HG03520 (cell line): Measurements from ENCODE around the gene NUCB1.
"Not testable (repeated sequence)": the region's sequence is repeated elsewhere in the genome, so short reads cannot be mapped to it uniquely, and the experiment has no call there.

Experiments used
- ATAC-seq: cut with Tn5 transposase; IDR thresholded peaks from one replicate; pipeline ENCODE4 v1.9.1; 2021; ENCODE audit warnings: mild to moderate bottlenecking, moderate library complexity; ENCODE audit not compliant: unreplicated experiment

Gene NUCB1

DNA sequence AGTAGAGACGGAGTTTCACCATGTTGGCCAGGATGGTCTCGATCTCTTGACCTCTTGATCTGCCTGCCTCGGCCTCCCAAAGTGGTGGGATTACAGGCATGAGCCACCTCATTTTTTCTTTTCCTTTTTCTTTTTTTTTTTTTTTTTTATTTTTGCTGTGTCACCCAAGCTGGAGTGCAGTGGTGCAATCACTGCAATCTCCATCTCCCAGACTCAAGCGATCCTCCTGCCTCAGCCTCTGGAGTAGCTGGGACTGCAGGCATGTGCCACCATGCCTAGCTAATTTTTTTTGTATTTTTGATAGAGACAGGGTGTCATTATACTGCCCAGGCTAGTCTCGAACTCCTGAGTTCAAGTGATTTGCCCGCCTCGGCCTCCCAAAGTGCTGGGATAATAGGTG is 2.2 kb downstream of the NUCB1 start:
- not testable (repeated sequence) for ATAC-seq

DNA sequence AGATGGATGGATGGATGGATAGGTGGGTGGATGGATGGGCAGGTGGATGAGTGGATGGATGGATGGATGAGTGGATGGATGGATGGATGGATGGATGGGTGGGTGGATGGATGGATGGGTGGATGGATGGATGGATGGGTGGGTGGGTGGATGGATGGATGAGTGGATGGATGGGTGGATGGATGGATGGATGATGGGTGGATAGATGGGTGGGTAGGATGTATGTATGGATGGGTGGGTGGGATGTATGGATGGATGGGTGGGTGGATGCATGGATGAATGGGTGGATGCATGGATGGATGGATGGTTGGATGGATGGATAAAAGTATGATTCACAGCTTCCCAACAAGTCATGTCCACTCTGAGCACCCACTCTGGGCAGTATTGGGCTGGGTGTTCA is 3.7 kb downstream of the NUCB1 start:
- ATAC-seq, result not testable (repeated sequence)

DNA sequence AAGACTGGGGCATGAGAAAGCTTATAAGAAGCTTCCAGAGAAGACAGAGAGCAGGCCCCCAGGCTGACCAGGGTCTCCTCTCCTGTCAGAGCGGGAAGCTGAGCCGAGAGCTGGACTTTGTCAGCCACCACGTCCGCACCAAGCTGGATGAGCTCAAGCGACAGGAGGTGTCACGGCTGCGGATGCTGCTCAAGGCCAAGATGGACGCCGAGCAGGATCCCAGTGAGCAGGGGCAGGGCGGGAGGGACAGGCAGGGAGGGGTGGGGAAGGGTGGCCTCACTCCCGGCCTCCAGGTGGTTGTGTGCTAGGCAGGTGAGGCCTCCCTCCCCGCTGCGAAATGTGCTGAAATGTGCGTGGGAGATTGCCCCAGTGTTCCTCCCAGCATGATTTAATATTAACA is 5.6 kb downstream of the NUCB1 start:
- no peak for ATAC-seq

DNA sequence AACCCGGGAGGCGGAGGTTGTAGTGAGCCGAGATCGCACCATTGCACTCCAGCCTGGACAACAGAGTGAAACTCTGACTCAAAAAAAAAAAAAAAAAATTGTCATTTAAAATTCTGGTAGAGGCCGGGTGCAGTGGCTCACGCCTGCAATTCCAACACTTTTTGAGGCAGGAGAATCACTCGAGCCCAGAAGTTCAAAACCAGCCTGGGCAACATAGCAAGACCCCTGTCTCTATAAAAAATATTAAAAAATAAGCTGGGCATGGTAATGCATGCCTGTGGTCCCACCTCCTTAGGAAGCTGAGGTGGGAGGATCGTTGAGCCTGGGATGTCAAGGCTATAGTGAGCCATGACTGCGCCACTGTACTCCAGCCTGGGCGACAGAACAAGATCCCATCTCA is 6.2 kb downstream of the NUCB1 start:
- no peak for ATAC-seq

DNA sequence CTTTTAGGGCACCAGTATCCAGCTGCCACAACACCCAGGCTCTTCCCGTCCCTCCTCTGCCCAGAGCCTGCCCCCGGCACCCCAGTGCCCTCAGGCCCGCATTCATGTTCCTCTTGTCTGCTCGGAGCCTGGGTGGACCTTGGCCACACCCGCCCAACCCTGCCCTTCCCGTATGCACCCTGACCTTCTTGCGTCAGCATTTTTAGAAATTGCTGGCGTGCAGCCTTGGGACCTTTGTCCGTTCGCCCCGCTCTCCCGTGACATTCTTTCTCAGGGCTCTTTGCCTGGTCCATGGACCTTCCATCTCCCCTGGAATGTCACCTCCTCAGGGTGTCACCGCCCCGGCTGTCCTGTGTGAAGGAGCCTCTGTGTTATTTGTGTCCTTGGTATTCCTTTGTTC is 7.6 kb downstream of the NUCB1 start:
- no peak for ATAC-seq

DNA sequence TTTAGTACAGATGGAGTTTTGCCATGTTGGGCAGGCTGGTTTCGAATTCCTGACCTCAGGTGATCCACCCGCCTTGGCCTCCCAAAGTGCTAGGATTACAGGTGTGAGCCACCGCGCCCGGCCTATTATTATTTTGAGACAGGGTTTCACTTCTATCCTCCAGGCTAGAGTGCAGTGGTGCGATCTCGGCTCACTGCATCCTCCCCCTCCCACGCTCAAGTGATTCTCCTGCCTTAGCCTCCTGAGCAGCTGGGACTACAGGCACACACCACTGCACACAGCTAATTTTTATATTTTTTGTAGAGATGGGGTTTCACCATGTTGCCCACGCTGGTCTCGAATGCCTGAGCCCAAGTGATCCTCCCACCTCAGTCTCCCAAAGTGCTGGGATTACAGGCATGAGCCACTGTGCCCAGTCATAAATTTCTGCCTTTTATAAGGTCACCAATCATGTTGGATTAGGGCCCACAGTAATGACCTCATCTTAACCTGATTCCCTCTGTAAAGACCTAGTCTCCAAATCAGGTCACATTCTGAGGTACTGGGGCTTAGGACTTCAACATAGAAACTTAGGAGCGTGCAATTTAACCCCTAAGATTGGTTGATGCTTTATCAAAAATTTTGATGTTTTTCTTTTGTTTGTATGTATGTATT is 9.4 kb downstream of the NUCB1 start:
- ATAC-seq, result not testable (repeated sequence)

DNA sequence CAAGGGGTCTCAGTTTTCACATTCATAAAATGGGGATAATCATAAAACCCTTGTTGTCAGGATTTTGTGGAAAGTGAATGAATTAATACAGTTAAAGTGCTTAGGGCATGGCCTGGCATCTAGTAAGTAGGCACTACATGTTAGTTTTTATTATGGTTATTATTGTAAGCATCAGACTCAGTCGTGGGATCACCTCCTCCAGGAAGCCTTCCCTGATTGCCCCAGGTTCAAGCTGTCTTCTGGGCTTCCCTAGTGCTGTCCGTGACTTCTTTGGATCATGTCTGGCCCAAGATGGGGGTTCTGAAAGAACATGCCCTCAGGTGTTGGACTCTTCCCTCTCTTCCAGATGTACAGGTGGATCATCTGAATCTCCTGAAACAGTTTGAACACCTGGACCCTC is 10.7 kb downstream of the NUCB1 start:
- no peak for ATAC-seq

DNA sequence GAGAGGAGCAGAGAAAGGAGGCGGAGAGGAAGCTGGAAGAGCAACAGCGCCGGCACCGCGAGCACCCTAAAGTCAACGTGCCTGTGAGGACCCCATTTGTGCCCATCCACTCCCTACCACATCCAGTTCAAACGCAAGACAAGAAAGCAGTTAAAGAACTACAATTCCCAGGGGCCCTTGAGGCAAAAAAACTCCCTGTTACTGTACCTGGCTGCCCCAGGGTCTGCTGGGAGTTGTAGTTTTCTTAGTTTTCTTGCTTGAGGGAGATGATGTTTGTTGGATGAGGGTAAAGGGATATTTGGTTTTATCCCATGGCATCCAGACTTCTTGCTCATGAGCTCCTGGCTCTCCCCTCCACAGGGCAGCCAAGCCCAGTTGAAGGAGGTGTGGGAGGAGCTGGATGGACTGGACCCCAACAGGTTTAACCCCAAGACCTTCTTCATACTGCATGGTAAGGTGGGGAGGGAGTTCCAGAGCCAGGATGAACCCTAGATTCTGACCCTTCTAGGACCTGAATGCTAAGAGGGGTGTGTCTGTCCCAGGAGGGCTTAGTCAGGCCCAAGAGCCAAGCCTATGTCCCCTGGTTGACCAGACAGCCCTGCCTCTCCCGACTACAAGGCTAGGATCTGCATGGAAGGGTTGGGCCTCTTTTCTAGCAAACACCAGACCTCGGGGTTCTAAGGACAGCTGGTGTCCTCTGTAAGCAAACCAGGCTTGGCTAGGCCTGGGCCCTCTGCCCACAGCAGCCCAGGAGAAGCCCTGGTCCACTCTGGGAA is 13.2 kb downstream of the NUCB1 start:
- ATAC-seq, result no peak

DNA sequence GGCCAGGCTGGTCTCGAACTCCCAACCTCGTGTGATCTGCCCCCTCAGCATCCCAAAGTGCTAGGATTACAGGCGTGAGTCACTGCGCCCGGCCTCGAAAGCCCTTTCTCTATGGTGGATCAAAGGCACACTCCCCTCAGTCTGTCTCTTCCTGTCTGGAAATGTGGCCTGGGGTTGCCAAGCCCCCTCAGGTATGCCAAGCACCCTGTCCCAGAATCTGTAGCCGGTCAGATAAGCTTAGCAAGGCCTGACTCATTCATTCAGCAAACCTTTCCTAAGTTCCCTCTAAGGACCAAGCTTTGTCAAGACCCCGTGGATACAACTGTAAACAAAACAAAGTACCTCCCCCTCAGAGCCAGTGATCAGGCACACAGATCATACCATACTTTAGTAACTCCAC is 14.1 kb downstream of the NUCB1 start:
- no peak for ATAC-seq

DNA sequence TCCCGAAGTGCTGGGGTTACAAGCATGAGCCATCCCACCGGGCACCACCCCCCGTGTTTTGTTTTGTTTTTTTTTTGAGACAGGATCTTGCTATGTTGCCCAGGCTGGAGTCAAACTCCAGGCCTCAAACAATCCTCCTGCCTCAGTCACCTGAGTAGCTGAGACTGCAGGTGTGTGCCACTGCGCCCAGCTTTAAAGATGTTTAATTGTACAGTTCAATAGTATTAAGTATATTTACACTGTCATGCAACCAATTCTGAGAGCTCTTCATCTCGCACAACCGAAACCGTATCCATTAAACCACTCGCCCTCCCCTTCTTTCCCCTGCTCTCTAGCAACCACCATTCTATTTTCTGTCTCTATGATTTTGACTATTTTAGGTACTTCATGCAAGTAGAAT is 15.6 kb downstream of the NUCB1 start:
- no peak for ATAC-seq

DNA sequence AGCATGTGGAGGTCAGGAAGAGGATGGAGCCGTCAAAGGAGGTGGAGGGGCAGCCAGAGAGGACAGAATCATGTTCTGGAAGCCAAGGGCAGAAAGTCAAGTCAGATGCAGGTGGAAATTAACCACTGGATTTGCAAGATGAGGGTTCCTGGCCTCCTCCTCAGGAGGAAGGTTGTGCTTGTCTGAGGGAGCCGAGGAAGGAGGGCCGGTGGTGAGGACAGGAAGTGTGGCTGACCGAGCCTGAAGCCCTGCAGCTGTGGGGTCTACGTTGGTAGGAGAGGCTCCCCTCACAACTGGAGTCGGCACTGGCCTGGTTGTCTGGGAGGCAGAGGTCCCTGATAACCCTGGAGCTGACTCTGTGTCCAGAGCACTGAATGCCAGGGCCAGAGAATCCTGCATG is 18.0 kb downstream of the NUCB1 start:
- ATAC-seq, result no peak

DNA sequence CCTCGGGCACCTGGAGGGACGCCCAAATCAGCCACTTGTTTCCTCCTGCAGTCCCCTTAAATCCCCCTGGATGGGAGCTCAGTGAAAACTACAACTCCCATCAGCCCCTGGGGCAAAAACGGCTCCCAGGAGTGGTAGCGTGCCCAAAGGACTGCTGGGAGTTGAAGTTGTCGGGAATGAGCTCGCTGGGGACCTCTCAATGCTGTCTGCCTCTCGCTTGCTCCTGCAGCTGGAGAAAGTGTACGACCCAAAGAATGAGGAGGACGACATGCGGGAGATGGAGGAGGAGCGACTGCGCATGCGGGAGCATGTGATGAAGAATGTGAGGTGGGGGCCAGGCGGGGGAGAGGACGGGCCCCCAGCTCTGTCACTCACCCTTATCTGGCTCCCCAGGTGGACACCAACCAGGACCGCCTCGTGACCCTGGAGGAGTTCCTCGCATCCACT is 18.7 kb downstream of the NUCB1 start:
- no peak for ATAC-seq

DNA sequence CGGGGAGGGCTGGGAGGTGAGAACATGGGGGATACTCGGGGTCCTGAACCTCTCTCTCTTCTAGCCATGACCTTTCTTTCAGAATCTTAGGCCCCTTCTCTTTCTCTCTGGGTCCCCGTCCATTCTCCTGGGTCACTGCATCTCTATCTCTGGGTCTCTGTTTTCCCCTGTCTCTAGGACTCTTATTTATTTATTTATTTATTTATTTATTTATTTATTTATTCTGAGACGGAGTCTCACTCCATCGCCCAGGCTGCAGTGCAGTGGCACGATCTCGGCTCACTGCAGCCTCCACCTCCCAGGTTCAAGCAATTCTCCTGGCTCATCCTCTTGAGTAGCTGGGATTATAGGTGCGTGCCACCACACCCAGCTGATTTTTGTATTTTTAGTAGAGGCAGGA is 19.2 kb downstream of the NUCB1 start:
- ATAC-seq, result not testable (repeated sequence)

DNA sequence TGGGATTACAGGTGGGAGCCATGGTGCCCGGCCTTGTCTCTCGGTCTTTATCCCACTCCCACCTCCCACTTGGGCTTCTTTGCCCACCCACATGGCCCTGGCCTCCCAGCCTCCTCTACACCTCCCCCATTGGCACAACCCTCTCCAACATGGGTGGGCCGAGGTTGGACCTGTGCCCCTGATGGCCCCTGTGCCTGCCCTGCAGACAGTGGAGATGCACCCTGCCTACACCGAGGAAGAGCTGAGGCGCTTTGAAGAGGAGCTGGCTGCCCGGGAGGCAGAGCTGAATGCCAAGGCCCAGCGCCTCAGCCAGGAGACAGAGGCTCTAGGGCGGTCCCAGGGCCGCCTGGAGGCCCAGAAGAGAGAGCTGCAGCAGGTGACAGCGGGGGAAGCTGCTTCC is 20.8 kb downstream of the NUCB1 start:
- ATAC-seq, result no peak

DNA sequence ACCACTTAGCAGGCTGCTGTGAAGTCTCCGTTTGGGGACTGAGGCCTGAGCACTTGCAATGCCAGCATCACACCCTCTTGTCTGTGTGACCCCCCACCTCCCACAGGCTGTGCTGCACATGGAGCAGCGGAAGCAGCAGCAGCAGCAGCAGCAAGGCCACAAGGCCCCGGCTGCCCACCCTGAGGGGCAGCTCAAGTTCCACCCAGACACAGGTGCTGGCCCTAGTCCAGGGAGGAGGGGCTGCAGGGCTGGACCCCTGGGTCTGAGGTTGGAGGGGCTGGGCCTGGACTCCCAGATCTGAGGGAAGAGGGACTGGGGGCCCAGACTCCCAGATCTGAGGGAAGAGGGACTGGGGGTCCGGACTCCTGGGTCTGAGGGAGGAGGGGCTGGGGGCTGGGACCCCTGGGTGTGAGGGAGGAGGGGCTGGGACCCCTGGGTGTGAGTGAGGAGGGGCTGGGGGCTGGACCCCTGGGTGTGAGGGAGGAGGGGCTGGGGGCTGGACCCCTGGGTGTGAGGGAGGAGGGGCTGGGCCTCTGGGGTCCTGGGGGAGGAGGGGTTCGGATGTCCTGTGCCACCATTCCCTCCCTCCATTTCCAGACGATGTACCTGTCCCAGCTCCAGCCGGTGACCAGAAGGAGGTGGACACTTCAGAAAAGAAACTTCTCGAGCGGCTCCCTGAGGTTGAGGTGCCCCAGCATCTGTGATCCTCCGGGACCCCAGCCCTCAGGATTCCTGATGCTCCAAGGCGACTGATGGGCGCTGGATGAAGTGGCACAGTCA is 21.8 kb downstream of the NUCB1 start:
- ATAC-seq, result no peak

DNA sequence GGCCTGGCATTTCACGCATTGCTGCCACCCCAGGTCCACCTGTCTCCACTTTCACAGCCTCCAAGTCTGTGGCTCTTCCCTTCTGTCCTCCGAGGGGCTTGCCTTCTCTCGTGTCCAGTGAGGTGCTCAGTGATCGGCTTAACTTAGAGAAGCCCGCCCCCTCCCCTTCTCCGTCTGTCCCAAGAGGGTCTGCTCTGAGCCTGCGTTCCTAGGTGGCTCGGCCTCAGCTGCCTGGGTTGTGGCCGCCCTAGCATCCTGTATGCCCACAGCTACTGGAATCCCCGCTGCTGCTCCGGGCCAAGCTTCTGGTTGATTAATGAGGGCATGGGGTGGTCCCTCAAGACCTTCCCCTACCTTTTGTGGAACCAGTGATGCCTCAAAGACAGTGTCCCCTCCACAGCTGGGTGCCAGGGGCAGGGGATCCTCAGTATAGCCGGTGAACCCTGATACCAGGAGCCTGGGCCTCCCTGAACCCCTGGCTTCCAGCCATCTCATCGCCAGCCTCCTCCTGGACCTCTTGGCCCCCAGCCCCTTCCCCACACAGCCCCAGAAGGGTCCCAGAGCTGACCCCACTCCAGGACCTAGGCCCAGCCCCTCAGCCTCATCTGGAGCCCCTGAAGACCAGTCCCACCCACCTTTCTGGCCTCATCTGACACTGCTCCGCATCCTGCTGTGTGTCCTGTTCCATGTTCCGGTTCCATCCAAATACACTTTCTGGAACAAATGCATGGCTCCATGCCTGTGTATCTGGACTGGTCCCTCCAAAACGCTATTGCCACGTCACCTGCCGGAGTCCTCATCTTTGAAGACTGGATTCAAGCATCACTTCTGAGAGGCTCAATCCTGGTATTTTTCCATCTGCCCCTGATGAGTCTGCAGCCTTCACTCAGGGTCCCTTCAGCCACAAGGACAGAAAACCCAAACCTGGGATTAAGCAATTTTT is 22.7 kb downstream of the NUCB1 start:
- ATAC-seq, result no peak

DNA sequence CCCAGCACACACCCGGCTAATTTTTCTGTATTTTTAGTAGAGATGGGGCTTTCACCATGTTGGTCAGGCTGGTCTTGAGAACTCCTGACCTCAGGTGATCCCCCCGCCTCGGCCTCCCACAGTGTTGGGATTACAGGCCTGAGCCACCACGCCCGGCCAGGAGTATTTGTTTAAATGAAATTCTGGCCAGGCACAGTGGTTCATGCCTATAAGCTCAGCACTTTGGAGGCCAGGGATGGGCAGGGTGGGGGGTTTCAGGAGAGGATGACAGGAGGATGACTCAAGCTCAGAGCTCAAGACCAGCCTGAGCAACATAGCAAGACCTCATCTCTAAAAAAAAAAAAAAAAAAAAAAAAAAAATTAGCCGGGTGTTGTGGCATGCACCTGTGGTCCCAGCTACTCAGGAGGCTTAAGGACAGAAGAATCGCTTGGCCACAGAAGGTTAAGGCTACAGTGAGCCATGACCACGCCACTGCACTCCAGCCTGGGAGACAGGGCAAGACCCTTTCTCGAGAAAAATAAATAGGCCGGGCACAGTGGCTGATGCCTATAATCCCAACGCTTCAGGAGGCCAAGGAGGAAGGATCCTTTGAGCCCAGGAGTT is 25.2 kb downstream of the NUCB1 start:
- no peak for ATAC-seq

DNA sequence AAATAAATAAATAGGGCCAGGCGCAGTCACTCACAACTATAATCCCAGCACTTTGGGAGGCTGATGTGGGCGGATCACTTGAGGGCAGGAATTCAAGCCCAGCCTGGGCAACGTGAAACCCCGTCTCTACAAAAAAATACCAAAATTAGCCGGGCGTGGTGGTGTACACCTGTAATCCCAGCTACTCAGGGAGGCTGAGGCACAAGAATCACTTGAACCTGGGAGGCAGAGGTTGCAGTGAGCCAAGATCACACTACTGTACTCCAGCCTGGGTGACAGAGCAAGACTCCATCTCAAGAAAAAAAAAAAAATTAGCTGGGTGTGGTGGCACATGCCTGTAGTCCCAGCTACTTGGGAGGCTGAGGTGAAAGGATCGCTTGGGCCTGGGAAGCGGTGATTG is 25.8 kb downstream of the NUCB1 start:
- not testable (repeated sequence) for ATAC-seq

DNA sequence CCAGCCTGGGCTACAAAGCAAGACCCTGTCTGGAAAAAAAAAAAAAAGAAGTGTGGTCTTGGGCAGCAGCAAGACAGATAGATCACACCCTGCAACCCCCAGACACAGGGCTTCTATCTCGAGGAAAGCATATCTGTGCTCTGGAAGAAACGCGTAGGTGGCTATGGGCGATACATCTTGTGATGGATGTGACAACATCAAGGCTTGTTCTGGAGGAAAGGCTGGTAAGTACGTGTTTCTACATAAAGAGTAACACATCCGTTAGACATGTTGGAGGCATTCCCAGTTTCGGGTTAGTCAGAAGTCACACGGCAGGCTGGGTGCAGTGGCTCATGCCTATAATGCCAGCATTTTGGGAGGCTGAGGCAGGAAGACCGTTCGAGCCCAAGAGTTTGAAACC is 26.8 kb downstream of the NUCB1 start:
- no peak for ATAC-seq

DNA sequence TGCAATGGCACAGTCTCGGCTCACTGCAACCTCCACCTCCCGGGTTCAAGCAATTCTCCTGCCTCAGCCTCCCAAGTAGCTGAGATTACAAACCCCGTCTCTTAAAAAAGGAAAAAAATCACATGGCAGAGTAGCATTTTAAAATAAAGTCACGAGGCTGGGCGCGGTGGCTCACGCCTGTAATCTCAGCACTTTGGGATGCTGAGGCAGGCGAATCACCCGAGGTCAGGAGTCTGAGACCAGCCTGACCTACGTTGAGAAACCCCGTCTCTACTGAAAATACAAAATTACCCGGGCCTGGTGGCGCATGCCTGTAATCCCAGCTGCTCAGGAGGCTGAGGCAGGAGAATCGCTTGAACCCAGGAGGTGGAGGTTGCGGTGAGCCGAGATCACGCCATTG is 27.6 kb downstream of the NUCB1 start:
- ATAC-seq, result not testable (repeated sequence)
